SK-N-SH (cell line): ENCODE results near the gene KCNJ13. TPM values are rescaled to one million over a fixed set of nuclear protein-coding genes. Genes with fewer than 3 reads are reported as not detected.

Experiments used
- CTCF ChIA-PET: fragments of 300-600, 350-600 bp; formaldehyde crosslinking; extraction: SDS; loops from one replicate; lab custom pipeline; 2021; lab: Yijun Ruan, JAX
- POLR2A ChIA-PET: fragments of 350-600 bp; sonication (Branson Sonifier 250); formaldehyde crosslinking; extraction: SDS; loops from one replicate; lab custom pipeline; 2020; ENCODE audit warnings: antibody characterized with exemption, inconsistent platforms; lab: Yijun Ruan, JAX
- DNase-seq: peaks from one replicate; pipeline ENCODE4 v3.0.0; 2012
- H2AFZ ChIP-seq: fragments of 200-600 bp; sonication (generic); 2 replicates; pipeline ENCODE4 v1.8.1; 2016; ENCODE audit warnings: antibody characterized with exemption, mild to moderate bottlenecking, low read depth
- H3F3A ChIP-seq: fragments of 200-600 bp; sonication (generic); replicated peaks from 2 replicates; pipeline ENCODE3; 2016; ENCODE audit warnings: antibody characterized with exemption, mild to moderate bottlenecking; ENCODE audit not compliant: insufficient read depth
- H3K27ac ChIP-seq, 2 experiments: fragments of 200-500 bp in 1 of 2; fragments of 200-600 bp in 1 of 2; sonication (Bioruptor generic) in 1 of 2; sonication (generic), shearing (Covaris generic) in 1 of 2; 2 replicates each; pipeline versions ENCODE4 v1.5.1 to v1.6.1; 2014 to 2016; ENCODE audit warnings: low read depth in 2 of 2, inconsistent platforms in 1 of 2, low read length in 1 of 2, mild to moderate bottlenecking in 1 of 2, mixed read lengths in 1 of 2
- H3K27me3 ChIP-seq: fragments of 200-600 bp; sonication (generic), shearing (Covaris generic); 2 replicates; pipeline ENCODE4 v1.6.1; 2016; ENCODE audit warnings: mixed run types; ENCODE audit not compliant: insufficient read depth
- H3K36me3 ChIP-seq, 2 experiments: fragments of 200-500 bp in 1 of 2; fragments of 200-600 bp in 1 of 2; sonication (Bioruptor generic) in 1 of 2; sonication (generic) in 1 of 2; replicated peaks in 1 of 2; 2 replicates each; pipeline versions ENCODE3 to v1.5.1; 2014 to 2016; ENCODE audit warnings: low read length in 1 of 2, mild to moderate bottlenecking in 1 of 2; ENCODE audit not compliant: insufficient read depth in 2 of 2, control insufficient read depth in 1 of 2
- H3K4me1 ChIP-seq, 2 experiments: fragments of 200-500 bp in 1 of 2; fragments of 200-600 bp in 1 of 2; sonication (Bioruptor generic) in 1 of 2; sonication (generic), shearing (Covaris generic) in 1 of 2; 2 replicates each; pipeline versions ENCODE4 v1.5.1 to v1.6.1; 2014 to 2016; ENCODE audit warnings: low read depth in 1 of 2, low read length in 1 of 2, mixed run types in 1 of 2; ENCODE audit not compliant: insufficient read depth in 2 of 2, control insufficient read depth in 1 of 2
- H3K4me2 ChIP-seq: fragments of 200-600 bp; sonication (generic), shearing (Covaris generic); 2 replicates; pipeline ENCODE4 v1.6.1; 2017; ENCODE audit warnings: mixed run types
- H3K4me3 ChIP-seq, 2 experiments: fragments of 200-500 bp in 1 of 2; fragments of 200-600 bp in 1 of 2; sonication (Bioruptor generic) in 1 of 2; sonication (generic), shearing (Covaris generic) in 1 of 2; 2 replicates each; pipeline versions ENCODE4 v1.5.1 to v1.8.1; 2014 to 2016; ENCODE audit warnings: low read depth in 2 of 2, inconsistent platforms in 1 of 2, low read length in 1 of 2, mild to moderate bottlenecking in 1 of 2, mixed read lengths in 1 of 2, moderate library complexity in 1 of 2
- H3K79me2 ChIP-seq: fragments of 200-600 bp; sonication (generic); 2 replicates; pipeline ENCODE4 v1.8.1; 2017; ENCODE audit warnings: mild to moderate bottlenecking; ENCODE audit not compliant: insufficient read depth
- H3K9ac ChIP-seq: fragments of 200-600 bp; sonication (generic); 2 replicates; pipeline ENCODE4 v1.6.1; 2017; ENCODE audit warnings: mixed run types
- H3K9me2 ChIP-seq: fragments of 200-600 bp; sonication (generic); 2 replicates; pipeline ENCODE4 v1.6.1; 2017; ENCODE audit warnings: mixed run types
- H3K9me3 ChIP-seq: fragments of 200-600 bp; sonication (generic); 2 replicates; pipeline ENCODE4 v1.6.1; 2017; ENCODE audit warnings: mixed run types, mild to moderate bottlenecking, moderate library complexity
- H4K20me1 ChIP-seq: fragments of 200-600 bp; sonication (generic); 2 replicates; pipeline ENCODE4 v1.6.1; 2017; ENCODE audit warnings: mild to moderate bottlenecking, mixed run types; ENCODE audit not compliant: insufficient read depth
- CHD2 ChIP-seq: fragments of 150-350 bp; IDR thresholded peaks from 2 replicates; pipeline ENCODE4 v1.6.1; 2018; ENCODE audit warnings: low read length; ENCODE audit not compliant: partially characterized antibody
- CTCF ChIP-seq: fragments of 200-600 bp; sonication (generic); IDR thresholded peaks from 2 replicates; pipeline ENCODE4 v1.6.1; 2017; ENCODE audit warnings: antibody characterized with exemption, mild to moderate bottlenecking, moderate library complexity
- EZH2phosphoT487 ChIP-seq: fragments of 200-600 bp; sonication (generic); IDR thresholded peaks from 2 replicates; pipeline ENCODE4 v1.6.1; 2017; ENCODE audit warnings: low read depth, mixed run types, mild to moderate bottlenecking, antibody characterized with exemption, moderate library complexity, borderline replicate concordance
- FOSL2 ChIP-seq: IDR thresholded peaks from 2 replicates; pipeline ENCODE4 v1.4.0; 2012; ENCODE audit warnings: low read depth, mild to moderate bottlenecking, moderate library complexity, borderline replicate concordance
- FOXJ3 ChIP-seq: sonication (generic); formaldehyde crosslinking; IDR thresholded peaks from 2 replicates; pipeline ENCODE4 v1.5.1; 2020; ENCODE audit warnings: mild to moderate bottlenecking, missing genetic modification reagents
- GATA2 ChIP-seq: sonication (generic); formaldehyde crosslinking; IDR thresholded peaks from 2 replicates; pipeline ENCODE4 v1.5.0; 2020; ENCODE audit warnings: mild to moderate bottlenecking, missing genetic modification reagents
- MAX ChIP-seq: IDR thresholded peaks from 2 replicates; pipeline ENCODE4 v1.4.0; 2012; ENCODE audit warnings: low read depth
- POLR2AphosphoS5 ChIP-seq: IDR thresholded peaks from 2 replicates; pipeline ENCODE4 v1.6.1; 2012; ENCODE audit warnings: low read depth, low read length
- RAD21 ChIP-seq: IDR thresholded peaks from 2 replicates; pipeline ENCODE4 v1.6.1; 2012; ENCODE audit warnings: mild to moderate bottlenecking, low read length
- RCOR1 ChIP-seq: fragments of 150-350 bp; IDR thresholded peaks from 2 replicates; pipeline ENCODE4 v1.6.1; 2017; ENCODE audit warnings: antibody characterized with exemption, low read length
- TAF1 ChIP-seq: IDR thresholded peaks from 2 replicates; pipeline ENCODE4 v1.6.1; 2012; ENCODE audit warnings: low read depth, mild to moderate bottlenecking, low read length, moderate library complexity, borderline replicate concordance
- TEAD4 ChIP-seq: IDR thresholded peaks from 2 replicates; pipeline ENCODE4 v1.4.0; 2012; ENCODE audit warnings: mild to moderate bottlenecking, borderline replicate concordance; ENCODE audit not compliant: insufficient read depth
- YY1 ChIP-seq: IDR thresholded peaks from 2 replicates; pipeline ENCODE4 v1.4.0; 2012; ENCODE audit warnings: low read depth, mild to moderate bottlenecking
- WGBS: methylation state at CpG from one replicate; pipeline ENCODE4 v1.1.6; 2017; ENCODE audit warnings: low lambda C conversion rate; 5-methylcytosine and 5-hydroxymethylcytosine counted together
- polyA plus RNA-seq, 3 experiments: library from polyadenylated mRNA; depleted of rRNA; stranded (reverse); fragments of >200 nt; gene quantifications; 2 replicates each; pipeline ENCODE4 v1.2.3, GENCODE V29; 2012
- TF ChIP-seq, protein P1 (sequence below): IDR thresholded peaks from 2 replicates; pipeline ENCODE4 v1.4.0; 2012; ENCODE audit warnings: low read depth, borderline replicate concordance
- TF ChIP-seq, protein P2 (sequence below): IDR thresholded peaks from 2 replicates; pipeline ENCODE4; 2012

Gene KCNJ13
- polyA plus RNA-seq, 1 of the 3 experiments (the other 2 are of a cell fraction) = not detected

DNA sequence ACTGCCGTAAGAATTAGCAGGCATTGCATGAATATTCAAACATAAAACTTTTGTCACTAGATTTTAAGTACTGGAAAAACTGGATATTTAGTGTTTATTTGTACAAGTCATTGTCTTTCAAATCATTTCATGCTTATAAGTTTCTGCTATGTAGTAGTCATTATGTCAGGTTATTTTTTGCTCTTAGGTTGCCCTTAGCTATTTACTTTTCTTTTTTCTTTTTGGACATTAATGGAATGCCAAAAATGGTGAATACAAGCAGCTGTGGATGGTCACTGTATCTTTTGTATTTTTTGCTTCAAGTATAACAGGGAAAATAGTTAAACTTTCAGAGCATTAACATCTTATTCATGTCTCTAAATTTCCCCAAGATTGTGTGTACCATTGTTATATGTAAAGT lies 18.6 kb upstream of the KCNJ13 start:
- WGBS = 100% methylated on average over 1 of the region's 1 CpG
- Histone ChIP-seq H3K9me2 (no peaks in the 10 kb centered on the region), H4K20me1 (no peaks in the 10 kb centered on the region), H3K36me3 (peaks cover 57 to 68% of the 10 kb centered on the region in 2 experiments), H3K9ac (no peak overlapping the region), H3K4me3 (no peak overlapping the region), H3F3A (no peaks in the 10 kb centered on the region), H3K4me1 (no peaks in the 10 kb centered on the region), H3K79me2 (no peaks in the 10 kb centered on the region; the same call in 1 of the 2 replicates), H3K9me3 (no peaks in the 10 kb centered on the region), H3K27ac (no peak overlapping the region), H2AFZ (no peak overlapping the region), H3K4me2 (no peak overlapping the region), H3K27me3 (no peaks in the 10 kb centered on the region)
- CTCF ChIA-PET = interaction anchor here (0.7 to 0.8 kb wide), 2 partner anchors 9 to 11 kb away, joined by 3 read pairs; no protein-coding TSS in a partner anchor
- no peak for DNase-seq
- POLR2A ChIA-PET = no interaction called here
- no peak for TF ChIP-seq MAX
- TF ChIP-seq FOSL2 = no peak
- TF ChIP-seq POLR2AphosphoS5 = no peak
- TF ChIP-seq, protein P1, sequence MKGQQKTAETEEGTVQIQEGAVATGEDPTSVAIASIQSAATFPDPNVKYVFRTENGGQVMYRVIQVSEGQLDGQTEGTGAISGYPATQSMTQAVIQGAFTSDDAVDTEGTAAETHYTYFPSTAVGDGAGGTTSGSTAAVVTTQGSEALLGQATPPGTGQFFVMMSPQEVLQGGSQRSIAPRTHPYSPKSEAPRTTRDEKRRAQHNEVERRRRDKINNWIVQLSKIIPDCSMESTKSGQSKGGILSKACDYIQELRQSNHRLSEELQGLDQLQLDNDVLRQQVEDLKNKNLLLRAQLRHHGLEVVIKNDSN = no peak
- no peak for TF ChIP-seq YY1
- TF ChIP-seq CHD2 = no peak
- no peak for TF ChIP-seq TAF1
- no peak for TF ChIP-seq CTCF
- TF ChIP-seq, protein P2, sequence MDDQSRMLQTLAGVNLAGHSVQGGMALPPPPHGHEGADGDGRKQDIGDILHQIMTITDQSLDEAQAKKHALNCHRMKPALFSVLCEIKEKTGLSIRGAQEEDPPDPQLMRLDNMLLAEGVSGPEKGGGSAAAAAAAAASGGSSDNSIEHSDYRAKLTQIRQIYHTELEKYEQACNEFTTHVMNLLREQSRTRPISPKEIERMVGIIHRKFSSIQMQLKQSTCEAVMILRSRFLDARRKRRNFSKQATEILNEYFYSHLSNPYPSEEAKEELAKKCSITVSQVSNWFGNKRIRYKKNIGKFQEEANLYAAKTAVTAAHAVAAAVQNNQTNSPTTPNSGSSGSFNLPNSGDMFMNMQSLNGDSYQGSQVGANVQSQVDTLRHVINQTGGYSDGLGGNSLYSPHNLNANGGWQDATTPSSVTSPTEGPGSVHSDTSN = no peak
- no peak for TF ChIP-seq RAD21
- TF ChIP-seq GATA2 (CRISPR knock-in tag) = no peak
- TF ChIP-seq TEAD4 = no peak

GRCh38 chr2:232793271-232793670 lies 16.9 kb upstream of the KCNJ13 start:
- no peaks in the 10 kb centered on the region for H3K9me2 ChIP-seq
- H3K27me3 ChIP-seq = no peaks in the 10 kb centered on the region
- WGBS = 94% methylated on average over 4 of the region's 4 CpGs
- H3F3A ChIP-seq = peaks cover 6% of the 10 kb centered on the region
- no peaks in the 10 kb centered on the region for H4K20me1 ChIP-seq
- ChIA-PET CTCF (no interaction called here), POLR2A (no interaction called here)
- no peak for DNase-seq
- H3K4me2 ChIP-seq = no peak overlapping the region
- TF ChIP-seq RCOR1 = no peak
- TF ChIP-seq FOXJ3 (CRISPR knock-in tag) = no peak
- TF ChIP-seq EZH2phosphoT487 = no peak
- no peaks in the 10 kb centered on the region for H3K4me1 ChIP-seq
- no peak overlapping the region for H3K4me3 ChIP-seq
- H2AFZ ChIP-seq = no peak overlapping the region
- no peak overlapping the region for H3K27ac ChIP-seq
- H3K9me3 ChIP-seq = no peaks in the 10 kb centered on the region
- H3K9ac ChIP-seq = no peak overlapping the region
- peaks cover 60 to 85% of the 10 kb centered on the region in 2 experiments for H3K36me3 ChIP-seq
- no peaks in the 10 kb centered on the region; the same call in 1 of the 2 replicates for H3K79me2 ChIP-seq
